ENCODE measurements around the gene TTC4. TPM values are rescaled to one million over a fixed set of nuclear protein-coding genes. Genes with fewer than 3 reads are reported as not detected.
A peak's percentile ranks its signal among the peaks of the same experiment; 100 is the strongest.

TTC4 gene
- total RNA-seq, 1 experiment from 2014 or later: 25.5 TPM

DNA sequence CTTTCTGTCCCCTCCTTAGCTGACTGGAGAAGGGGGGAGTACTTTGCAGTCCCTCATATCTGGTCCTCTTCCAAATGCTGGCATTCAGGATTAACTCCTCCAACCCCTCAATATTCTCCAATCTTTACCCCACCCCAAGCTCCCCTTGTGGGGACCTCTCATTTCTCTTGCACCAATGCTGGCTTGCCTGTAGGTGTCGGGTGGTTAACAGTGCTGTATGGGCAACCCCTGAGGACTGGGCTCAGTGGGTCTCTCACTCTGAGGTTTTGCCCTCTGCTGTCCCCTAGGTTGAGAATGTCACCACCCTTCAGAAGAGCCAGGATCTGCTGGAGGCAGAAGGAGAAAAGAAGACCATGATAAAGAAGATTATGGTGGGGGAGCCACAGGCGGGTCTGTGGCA lies 47.1 kb upstream of the TTC4 start:
- intact Hi-C loops (cut with micrococcal nuclease; ENCODE audit: unreplicated experiment): no loop called here
- Histone ChIP-seq H3K4me1 (ENCODE audit: insufficient read depth, low read length, poor library complexity, severe bottlenecking) (no peaks in the 10 kb centered on the region), H3K4me3 (ENCODE audit: low read depth, low read length, poor library complexity, severe bottlenecking) (no peak overlapping the region), H3K36me3 (ENCODE audit: insufficient read depth, low read length, poor library complexity, severe bottlenecking) (no peaks in the 10 kb centered on the region), H3K27me3 (replicated peaks; ENCODE audit: insufficient read depth, low read depth, low read length, poor library complexity) (no peaks in the 10 kb centered on the region), H3K27ac (ENCODE audit: low read depth, low read length, poor library complexity, severe bottlenecking) (no peak overlapping the region), H3K9me3 (ENCODE audit: low read depth, low read length, poor library complexity, severe bottlenecking) (no peaks in the 10 kb centered on the region)
- POLR2A ChIA-PET (ENCODE audit: low non-redundant PET): no interaction called here
- no peak for DNase-seq (ENCODE audit: low spot score)
- no TSS peak for BruUV-seq (replicated peaks)
- CTCF ChIA-PET: no interaction called here
- TF ChIP-seq EZH2 (IDR thresholded peaks at IDR 0.05; ENCODE audit: borderline replicate concordance, low read depth, low read length, poor library complexity, severe bottlenecking): no peak
- TF ChIP-seq, protein P1, sequence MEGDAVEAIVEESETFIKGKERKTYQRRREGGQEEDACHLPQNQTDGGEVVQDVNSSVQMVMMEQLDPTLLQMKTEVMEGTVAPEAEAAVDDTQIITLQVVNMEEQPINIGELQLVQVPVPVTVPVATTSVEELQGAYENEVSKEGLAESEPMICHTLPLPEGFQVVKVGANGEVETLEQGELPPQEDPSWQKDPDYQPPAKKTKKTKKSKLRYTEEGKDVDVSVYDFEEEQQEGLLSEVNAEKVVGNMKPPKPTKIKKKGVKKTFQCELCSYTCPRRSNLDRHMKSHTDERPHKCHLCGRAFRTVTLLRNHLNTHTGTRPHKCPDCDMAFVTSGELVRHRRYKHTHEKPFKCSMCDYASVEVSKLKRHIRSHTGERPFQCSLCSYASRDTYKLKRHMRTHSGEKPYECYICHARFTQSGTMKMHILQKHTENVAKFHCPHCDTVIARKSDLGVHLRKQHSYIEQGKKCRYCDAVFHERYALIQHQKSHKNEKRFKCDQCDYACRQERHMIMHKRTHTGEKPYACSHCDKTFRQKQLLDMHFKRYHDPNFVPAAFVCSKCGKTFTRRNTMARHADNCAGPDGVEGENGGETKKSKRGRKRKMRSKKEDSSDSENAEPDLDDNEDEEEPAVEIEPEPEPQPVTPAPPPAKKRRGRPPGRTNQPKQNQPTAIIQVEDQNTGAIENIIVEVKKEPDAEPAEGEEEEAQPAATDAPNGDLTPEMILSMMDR (conservative IDR thresholded peaks at IDR 0.05; ENCODE audit: low read depth, low read length): no peak

DNA sequence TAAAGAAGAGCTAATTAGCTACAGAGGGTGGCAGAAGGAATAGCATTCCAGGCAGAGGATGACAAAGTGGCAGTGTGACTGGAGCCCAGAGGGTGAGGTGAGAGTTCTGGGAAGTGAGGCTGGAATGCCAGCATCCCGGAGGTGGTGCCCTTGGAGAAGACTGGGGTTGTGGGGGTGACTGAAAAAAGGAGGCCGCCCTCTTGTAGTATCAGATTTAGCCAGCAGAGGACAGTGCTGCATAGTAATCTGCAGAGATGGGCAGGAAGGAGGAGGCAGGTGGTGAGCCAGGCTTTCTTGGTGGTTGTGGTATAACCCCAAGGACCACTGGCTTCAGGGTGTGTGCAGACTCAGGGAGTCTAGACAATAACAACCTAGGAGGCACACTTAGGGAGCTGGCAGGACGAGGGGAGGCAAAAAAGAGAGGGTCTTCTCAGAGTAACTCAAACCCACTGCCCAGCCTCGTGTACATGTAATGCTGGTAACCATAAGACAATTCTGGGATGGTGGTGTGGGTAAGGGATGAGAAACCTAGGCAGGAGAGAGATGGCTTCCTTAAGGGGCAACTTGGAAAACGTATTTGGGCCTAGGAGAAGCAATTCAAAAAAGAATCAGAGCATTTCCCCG lies 43.6 kb upstream of the TTC4 start:
- DNase-seq (ENCODE audit: low spot score): peak; percentile 65
- POLR2A ChIA-PET (ENCODE audit: low non-redundant PET): no interaction called here
- TF ChIP-seq, protein P1 (conservative IDR thresholded peaks at IDR 0.05; ENCODE audit: low read depth, low read length): peak; percentile 80
- no peak for TF ChIP-seq EZH2 (IDR thresholded peaks at IDR 0.05; ENCODE audit: borderline replicate concordance, low read depth, low read length, poor library complexity, severe bottlenecking)
- intact Hi-C loops (cut with micrococcal nuclease; ENCODE audit: unreplicated experiment): loop anchor here (1.0 to 10.0 kb wide), 3 partner anchors 121 to 1397 kb away; no protein-coding TSS in a partner anchor
- H3K4me1 ChIP-seq (ENCODE audit: insufficient read depth, low read length, poor library complexity, severe bottlenecking): no peaks in the 10 kb centered on the region
- no peaks in the 10 kb centered on the region for H3K36me3 ChIP-seq (ENCODE audit: insufficient read depth, low read length, poor library complexity, severe bottlenecking)
- no TSS peak for BruUV-seq (replicated peaks)
- H3K9me3 ChIP-seq (ENCODE audit: low read depth, low read length, poor library complexity, severe bottlenecking): no peaks in the 10 kb centered on the region
- no peaks in the 10 kb centered on the region for H3K27me3 ChIP-seq (replicated peaks; ENCODE audit: insufficient read depth, low read depth, low read length, poor library complexity)
- no peak overlapping the region for H3K27ac ChIP-seq (ENCODE audit: low read depth, low read length, poor library complexity, severe bottlenecking)
- CTCF ChIA-PET: no interaction called here
- H3K4me3 ChIP-seq (ENCODE audit: low read depth, low read length, poor library complexity, severe bottlenecking): no peak overlapping the region

DNA sequence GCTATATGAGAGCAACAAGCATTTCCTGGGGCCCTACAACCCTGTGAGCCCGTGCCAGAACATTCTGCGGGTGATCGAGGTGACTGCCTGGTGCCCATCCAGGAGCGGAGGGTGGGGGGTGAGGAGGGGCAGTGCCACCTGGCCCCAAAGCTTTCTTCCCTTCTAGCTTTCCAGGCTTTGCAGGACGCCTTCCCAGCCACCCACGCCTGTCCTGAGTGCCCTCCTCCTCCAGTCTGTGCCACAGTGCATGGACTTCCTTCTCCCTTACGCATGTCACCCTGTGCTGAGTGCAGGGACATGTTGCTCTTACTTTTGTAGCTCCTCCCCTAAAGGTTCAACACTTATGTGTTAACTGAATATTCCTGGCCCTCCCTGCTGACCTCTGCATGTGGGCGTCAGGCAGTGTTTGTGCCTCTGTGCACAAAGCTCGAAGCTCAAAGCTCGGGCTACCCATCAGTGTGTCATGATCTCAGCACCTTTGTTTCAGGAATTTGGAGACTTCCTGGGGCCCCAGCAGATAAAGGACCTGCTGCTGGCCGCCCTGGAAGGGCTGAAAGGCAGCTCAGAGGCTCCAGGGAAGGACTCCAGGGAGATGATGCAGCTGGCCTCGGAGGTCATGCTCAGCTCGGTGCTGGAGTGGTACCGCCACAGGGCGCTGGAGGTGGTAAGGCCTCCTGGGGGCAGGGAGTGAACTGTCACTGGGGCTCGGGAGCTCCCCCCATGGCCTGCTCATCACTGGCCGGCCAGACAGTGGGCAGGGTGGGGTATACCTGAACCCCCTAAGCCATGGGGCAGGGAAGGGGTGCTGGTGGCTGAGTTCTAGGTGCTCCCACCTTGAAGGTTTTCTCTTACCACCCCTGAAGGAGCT lies 36.7 kb upstream of the TTC4 start:
- no peaks in the 10 kb centered on the region for H3K4me1 ChIP-seq (ENCODE audit: insufficient read depth, low read length, poor library complexity, severe bottlenecking)
- no TSS peak for BruUV-seq (replicated peaks)
- H3K4me3 ChIP-seq (ENCODE audit: low read depth, low read length, poor library complexity, severe bottlenecking): no peak overlapping the region
- ChIA-PET CTCF (no interaction called here), POLR2A (ENCODE audit: low non-redundant PET) (no interaction called here)
- intact Hi-C loops (cut with micrococcal nuclease; ENCODE audit: unreplicated experiment): loop anchor here (10.0 kb wide), 1 partner anchor 1404 kb away; no protein-coding TSS in a partner anchor
- no peaks in the 10 kb centered on the region for H3K36me3 ChIP-seq (ENCODE audit: insufficient read depth, low read length, poor library complexity, severe bottlenecking)
- H3K27ac ChIP-seq (ENCODE audit: low read depth, low read length, poor library complexity, severe bottlenecking): no peak overlapping the region
- TF ChIP-seq, protein P1 (conservative IDR thresholded peaks at IDR 0.05; ENCODE audit: low read depth, low read length): no peak
- TF ChIP-seq EZH2 (IDR thresholded peaks at IDR 0.05; ENCODE audit: borderline replicate concordance, low read depth, low read length, poor library complexity, severe bottlenecking): no peak
- no peak for DNase-seq (ENCODE audit: low spot score)
- no peaks in the 10 kb centered on the region for H3K27me3 ChIP-seq (replicated peaks; ENCODE audit: insufficient read depth, low read depth, low read length, poor library complexity)
- no peaks in the 10 kb centered on the region for H3K9me3 ChIP-seq (ENCODE audit: low read depth, low read length, poor library complexity, severe bottlenecking)
